NCI-H2196 treated with DMSO at 0.1 percent for 48 hours (cell line): ENCODE data around the gene ZNF362.
A peak's percentile ranks its signal among the peaks of the same experiment; 100 is the strongest.

Source experiments
- DNase-seq: peaks from one replicate; lab custom pipeline; 2025; ENCODE audit not compliant: unreplicated experiment; lab: John Stamatoyannopoulos, UW

ZNF362 gene

DNA sequence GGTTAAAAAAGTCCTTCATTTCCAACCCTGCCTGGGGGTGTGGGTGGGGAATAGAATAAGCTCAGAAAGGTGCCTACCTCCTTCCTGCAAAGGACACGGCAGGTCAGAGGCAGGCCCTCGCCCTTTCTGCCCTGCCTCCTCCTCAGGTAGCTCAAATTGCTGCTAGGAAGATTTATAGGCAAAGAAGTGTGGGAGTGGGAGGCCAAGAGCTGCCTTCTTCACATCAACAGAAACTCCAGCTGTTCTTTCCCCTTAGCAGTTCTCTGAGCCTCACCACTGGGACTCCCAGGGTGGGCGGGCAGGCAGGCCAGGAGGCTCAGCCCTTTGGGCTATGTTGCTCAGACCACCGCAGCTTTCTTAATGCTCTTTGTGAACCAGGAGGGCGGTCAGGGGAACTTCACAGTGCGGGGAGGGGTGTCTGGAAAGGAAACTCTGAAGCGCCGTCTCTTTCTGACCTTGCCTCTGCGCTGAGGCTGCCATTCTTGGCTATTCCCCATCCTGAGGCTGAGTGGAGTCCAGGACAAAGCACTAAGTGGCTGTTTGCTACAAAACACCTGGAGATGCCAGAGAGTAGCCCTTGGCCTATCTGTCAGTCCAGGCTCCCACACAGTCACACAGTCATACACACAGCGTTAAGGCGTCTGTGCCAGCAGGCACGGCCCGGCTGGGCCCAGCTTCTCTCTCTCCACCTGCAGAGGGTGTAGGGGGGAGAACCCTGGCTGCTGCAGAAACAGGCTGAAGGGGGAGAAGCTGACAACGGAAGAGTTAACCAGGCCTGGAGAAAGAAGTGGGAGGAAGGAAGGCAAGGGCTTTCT is 67.6 kb downstream of the ZNF362 start:
- no peak for DNase-seq

DNA sequence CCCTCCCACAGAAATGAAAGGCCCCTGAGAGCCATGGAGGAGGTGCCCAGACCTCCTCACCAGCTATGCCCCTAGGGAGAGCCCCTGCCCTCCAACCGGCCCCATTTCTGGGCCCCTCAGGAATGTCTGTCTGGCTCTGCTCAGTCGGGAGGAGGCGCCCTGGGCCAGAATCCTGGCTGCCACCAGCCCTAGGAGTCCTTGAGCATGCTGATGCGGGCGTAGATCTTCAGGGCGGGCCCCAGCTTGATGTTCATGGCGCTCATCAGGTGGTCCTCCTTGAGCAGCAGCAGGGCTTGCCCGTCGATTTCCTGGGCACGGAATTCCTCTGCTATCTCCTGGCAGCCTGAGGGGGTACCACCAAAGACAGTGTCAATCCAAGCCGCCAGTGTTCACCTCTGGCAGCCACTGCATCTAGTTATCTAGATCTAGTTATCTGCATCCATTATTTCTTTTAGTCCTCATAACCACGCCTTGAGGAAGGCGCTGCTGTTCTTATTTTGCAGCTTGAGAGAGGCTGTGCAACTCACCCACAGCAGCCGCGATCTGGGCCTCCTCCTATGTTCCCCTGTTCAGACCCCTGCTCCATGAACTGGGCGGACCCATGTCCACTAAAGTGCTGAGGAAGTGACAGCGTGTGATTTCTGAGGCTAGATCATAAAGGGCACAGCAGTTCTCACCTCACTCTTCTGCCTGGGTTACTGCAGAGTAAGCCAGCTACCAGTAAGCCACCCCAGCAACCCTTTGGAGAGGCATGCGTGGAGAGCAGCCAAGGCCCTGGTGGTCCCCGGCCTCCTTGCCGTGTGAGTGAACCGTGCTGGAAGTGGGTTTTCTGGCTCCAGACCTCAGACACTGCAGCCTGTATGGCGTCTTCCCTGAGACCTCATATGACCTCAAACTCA is 68.6 kb downstream of the ZNF362 start:
- DNase-seq = no peak

- DNase-seq = no peak
Measured at GRCh38 chr1:33326785-33327184, 70.5 kb downstream of the ZNF362 start.

DNA sequence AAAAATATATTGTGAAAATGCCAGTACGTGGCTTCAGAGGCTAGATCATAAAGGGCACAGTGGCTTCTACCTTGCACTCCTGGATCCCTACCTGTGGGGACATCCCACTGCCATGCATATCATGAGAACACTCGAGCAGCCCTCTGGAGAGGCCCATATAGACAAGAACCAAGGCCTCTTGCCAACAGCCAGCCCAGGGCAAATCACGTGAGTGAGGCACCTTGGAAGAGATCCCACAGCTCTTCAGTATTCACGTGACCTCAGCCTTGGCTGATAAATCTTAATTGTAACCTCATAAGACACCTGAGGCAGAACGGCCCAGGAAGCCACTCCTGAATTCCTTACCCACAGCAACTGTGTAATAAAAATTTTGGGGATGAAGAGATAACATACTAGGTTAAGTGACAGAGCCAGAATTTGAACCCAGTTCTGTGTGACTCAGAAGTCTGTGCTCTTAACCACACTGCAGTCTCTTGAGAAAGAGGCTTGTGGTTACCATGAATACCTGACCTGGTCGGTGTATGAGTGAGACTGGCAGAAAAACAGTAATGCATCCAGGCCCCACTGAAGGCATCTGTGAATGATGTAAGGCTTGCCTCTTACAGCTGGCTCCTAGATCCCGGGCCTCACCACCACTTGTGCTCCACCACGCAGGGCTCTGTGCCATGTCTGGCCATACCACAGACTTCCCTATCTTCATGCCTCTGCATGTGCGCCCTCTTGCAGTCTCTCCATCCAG is 71.5 kb downstream of the ZNF362 start:
- peak; percentile 78 for DNase-seq

DNA sequence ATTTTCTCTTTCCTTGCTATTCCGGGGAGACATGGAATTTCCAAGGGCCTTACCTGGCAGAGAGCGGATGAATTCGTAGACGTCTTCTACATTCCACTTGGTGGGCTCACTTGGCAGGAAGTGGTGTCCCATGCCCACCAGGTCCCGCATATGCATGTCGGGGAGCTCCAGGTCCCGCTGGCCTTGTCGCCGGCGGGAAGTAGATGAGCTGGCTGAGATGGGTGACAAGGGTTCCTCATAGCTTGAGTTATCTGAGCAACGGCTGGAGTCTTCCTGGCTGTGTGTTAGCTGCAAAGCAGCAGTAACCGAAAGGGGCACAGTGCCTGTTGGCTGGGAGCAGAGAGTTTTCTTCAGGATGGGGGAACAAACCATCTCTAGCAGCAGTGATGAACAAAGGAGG is 72.5 kb downstream of the ZNF362 start:
- DNase-seq = no peak

DNA sequence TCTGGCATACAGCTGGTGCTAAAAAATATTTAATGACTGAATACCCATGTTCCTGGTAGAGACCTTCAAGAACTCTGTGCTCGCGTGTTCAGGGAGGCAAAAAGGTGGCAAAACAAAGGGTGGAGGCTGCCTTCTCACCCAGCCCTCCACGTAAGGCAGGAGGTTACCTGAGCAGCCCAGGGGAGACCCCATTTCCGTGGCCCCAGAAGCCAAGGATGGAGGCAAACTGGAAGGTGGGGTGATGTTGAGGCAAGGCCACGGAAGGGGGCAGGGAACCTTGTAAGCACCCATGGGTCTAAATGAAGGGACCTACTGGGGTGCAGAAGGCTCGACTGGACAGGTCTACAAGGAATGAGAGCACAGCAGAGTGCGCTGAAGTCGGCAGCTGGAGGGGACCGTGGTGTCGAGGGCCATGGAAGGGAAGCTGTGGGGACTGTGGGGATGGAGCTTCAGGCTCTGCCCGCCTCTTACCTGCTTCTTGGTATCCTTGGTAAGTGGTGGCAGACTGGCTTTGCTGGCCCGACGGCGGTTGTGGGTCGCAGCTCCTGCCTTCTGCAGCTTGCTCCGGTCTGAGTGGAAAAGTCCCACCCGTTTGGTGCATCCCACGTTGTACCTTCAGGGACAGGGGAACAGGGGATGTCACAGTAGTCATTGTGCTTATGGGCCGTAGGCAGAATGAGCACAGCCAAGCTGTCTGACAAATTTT is 73.5 kb downstream of the ZNF362 start:
- DNase-seq = no peak

DNA sequence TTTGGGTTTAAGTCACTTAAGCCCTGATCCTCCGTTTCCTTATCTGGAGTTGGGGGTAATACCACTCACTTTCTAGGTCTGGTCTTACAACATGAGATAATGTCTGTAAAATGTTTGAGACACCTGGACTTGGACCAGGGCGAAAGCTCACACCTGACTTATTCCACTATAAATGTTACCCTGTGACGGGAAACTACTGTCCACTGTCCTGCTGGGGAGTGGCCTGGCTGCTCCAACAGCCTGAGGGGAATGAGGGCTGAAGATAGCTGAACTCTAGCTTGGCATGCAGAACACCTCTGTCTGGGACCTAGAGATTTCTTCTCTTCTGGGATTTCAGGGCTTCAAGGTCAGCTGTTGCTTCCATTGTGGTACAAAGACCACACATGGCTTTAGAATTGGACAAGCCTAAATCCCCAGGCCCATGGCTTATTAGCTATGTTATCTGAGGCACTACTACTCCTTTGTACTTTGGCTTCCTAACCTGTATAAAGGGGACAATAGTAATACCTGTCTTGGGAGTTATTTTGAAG is 74.1 kb downstream of the ZNF362 start:
- DNase-seq = no peak

DNA sequence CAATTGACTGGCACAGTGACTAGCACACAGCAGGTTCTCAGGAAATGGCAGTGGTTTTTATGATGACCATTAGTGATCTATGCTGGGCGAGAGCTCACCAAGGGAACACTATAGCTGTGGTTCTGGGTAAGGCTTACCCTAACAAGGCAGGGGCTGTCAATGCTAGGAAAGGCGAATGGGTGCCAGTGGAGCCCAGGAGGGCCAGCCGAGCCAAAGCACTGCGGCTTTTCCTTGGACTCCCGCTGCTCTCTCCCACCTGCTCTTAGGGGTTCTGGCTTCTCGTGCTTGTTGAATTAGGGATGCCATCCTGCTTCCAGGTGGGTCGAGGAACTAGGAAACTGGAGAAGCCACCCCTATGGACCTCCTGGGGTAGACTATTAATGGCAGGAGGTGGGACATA is 74.6 kb downstream of the ZNF362 start:
- DNase-seq = no peak

DNA sequence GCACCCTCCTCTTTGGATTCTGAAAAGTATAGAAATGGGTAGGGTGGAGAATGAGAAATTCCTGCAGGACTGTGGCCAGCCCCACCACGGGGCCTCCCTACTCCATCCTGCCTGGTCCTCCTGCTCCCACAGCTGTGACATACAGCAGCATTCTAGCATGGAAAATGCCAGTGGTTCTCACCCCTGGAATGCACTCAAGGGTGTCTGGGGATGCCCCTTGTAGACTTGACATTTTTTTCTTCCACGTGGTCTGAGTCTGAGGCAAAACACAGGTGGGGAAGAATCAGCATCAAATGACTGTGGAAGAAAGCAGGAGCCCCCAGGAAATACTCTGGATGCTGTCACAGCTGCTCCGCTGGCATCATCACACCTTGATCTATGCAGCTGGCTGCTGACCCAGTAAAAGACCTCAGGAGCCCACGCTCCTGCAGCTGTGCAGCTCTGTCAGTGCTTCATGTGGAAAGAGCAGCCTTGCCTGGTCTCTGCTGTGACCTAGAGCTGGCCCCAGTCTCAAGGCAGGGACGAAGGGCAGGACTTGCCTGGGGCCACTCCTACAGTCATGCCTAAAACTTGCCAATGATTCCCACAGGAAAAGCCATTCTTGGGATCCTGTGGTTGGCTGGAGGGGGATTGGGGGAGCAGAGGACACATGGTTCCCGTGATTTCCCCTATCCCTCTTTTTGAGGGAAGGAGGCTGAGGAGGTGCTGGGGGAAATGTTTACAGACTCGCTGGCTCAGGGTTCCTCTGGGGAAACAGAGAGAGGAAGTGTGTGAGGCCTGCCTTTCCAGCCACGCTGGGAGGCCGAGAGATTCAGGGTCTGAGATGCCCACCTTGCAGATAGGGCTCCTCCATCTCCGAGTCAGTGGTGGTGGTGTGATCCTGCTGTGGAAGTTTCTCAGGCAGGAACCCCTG is 75.4 kb downstream of the ZNF362 start:
- DNase-seq = no peak

GRCh38 chr1:33332357-33332789 is 76.1 kb downstream of the ZNF362 start:
- peak; percentile 27 for DNase-seq

GRCh38 chr1:33332881-33333280 is 76.6 kb downstream of the ZNF362 start:
- no peak for DNase-seq

- DNase-seq = no peak
Measured at GRCh38 chr1:33334081-33334552, 77.8 kb downstream of the ZNF362 start.

GRCh38 chr1:33335020-33335419 is 78.7 kb downstream of the ZNF362 start:
- no peak for DNase-seq

- DNase-seq = no peak
Measured at GRCh38 chr1:33336580-33336979, 80.3 kb downstream of the ZNF362 start.

DNA sequence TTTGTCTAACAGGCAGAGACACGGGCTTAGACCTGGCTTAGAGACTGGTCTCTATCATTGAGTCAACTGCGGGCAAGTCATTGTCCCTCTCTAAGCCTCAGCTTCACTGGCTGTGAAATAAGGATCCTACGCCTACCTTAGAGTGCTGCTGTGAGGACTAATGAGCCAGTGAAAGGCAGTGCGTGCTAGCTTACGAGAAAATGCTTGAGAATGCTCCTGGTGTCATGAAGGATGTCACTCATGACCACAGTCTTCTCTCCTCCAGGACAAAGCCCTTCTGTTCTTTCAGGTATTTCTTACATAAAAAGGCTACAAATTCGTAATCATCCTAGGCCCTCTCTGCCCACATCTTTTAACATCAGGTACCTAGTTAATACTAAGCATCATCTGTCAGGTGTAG is 81.1 kb downstream of the ZNF362 start:
- DNase-seq = no peak

DNA sequence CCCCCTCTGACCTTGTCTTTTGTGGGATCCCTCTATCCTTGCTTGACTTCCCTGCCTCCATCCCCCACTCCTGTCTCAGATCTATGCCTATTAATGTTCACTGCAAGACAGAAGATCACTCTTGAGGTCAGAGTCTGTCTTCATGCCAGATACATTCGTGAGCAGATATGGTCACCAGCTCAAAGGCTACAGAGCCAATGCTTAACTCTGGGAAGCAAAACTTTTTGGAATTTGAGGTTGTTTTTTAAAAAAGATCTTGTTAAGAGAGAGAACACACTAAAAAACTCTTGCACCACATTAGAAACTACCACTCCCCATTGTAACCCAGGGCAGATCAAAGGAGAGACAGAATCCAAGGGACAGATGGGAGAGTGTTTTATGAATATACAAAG is 81.8 kb downstream of the ZNF362 start:
- DNase-seq = no peak

DNA sequence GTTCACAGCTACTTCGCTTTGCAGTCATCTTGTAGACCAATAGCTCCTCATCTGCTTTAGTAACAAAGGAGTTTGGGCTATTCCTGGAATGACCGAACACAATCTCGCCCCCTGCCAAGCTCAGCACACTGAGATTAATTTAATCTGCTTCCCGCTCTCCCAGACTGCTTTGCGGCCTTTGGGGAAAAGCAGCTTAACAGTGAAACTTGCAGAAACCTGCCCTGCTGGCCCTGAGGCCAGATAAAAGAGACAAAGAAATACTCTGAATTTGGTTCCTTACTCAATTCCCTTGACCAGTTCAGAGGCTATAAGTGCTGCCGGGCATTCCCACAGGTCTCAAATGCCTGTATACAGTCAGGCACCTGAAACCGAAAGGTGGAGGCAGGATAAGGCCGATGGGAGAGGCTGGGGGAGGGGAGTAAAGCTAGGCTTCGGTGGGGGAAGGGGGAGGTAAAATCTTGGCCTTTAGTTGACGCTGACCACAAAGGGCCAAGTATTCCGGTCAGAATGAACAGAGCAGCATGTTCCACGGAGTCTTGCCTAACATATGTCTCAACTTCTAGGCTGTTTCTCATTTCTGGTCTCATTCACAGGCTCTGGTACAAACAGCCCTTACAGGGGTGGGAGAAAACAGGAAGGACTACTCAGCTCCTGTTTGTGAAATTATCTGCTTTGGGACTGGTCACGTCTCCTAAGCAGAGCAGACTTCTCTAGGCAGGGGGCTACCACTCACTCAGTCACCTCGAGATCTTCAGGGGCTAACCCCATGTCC is 82.3 kb downstream of the ZNF362 start:
- no peak for DNase-seq

DNA sequence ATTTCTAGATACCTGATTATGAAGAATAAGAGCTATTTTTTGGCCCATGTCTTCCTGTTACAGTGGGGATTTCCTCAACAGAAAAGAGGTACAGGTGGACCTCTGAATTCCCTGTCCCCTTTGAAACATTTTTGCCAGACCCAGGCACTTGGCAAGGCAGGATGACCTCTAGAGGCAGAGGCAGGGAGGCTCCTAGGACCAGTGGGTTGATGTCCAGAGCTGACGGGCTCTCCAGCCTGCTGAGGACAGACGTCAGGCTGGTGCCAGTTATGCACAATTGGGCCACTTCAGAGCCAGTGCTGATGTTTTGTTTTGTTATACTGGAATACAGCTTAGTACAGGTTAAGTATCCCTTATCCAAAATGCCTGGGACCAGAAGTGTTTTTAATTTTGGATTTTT is 83.1 kb downstream of the ZNF362 start:
- DNase-seq = no peak

- no peak for DNase-seq
Measured at GRCh38 chr1:33341190-33341589, 84.9 kb downstream of the ZNF362 start.
